KBM-7 (cell line): ENCODE results near the gene OTOG.

Source experiments
- DNase-seq: peaks from one replicate; pipeline ENCODE4 v3.0.0-alpha.2; 2015
- in situ Hi-C: fragments of 300-500 bp; cut with MboI; formaldehyde crosslinking; loops from 2 replicates; pipeline ENCODE4 v1.14.3; 2020; ENCODE audit warnings: low sequenced_read_pairs, low pct_unique_long_range_greater_than_20kb, mixed read lengths

The OTOG gene

GRCh38 chr11:17651061-17651460, 104.0 kb downstream of the OTOG start:
- in situ Hi-C loops = no loop called here
- no peak for DNase-seq

- no peak for DNase-seq
- in situ Hi-C loops = no loop called here
These were observed 104.6 kb downstream of the OTOG start for GRCh38 chr11:17651681-17652080.

- no peak for DNase-seq
- in situ Hi-C loops = no loop called here
These were observed 105.5 kb downstream of the OTOG start for GRCh38 chr11:17652556-17652955.

GRCh38 chr11:17653611-17654010, 106.6 kb downstream of the OTOG start:
- in situ Hi-C loops = no loop called here
- no peak for DNase-seq

- in situ Hi-C loops = no loop called here
- DNase-seq = no peak
These were observed 108.6 kb downstream of the OTOG start for GRCh38 chr11:17655682-17656081.

- in situ Hi-C loops = no loop called here
- DNase-seq = no peak
These were observed 111.2 kb downstream of the OTOG start for GRCh38 chr11:17658211-17658610.

GRCh38 chr11:17668166-17668565, 121.1 kb downstream of the OTOG start:
- in situ Hi-C loops = no loop called here
- no peak for DNase-seq

- in situ Hi-C loops = no loop called here
- no peak for DNase-seq
These were observed 125.4 kb downstream of the OTOG start for GRCh38 chr11:17672469-17672868.

- in situ Hi-C loops = no loop called here
- DNase-seq = no peak
These were observed 126.9 kb downstream of the OTOG start for GRCh38 chr11:17673951-17674350.

GRCh38 chr11:17682848-17683247, 135.8 kb downstream of the OTOG start:
- DNase-seq = no peak
- in situ Hi-C loops = no loop called here

- in situ Hi-C loops = no loop called here
- no peak for DNase-seq
These were observed 136.5 kb downstream of the OTOG start for GRCh38 chr11:17683377-17684161.

- in situ Hi-C loops = no loop called here
- no peak for DNase-seq
These were observed 137.5 kb downstream of the OTOG start for GRCh38 chr11:17684550-17684949.

GRCh38 chr11:17686231-17686980, 139.3 kb downstream of the OTOG start:
- in situ Hi-C loops = no loop called here
- no peak for DNase-seq

- in situ Hi-C loops = no loop called here
- no peak for DNase-seq
These were observed 141.0 kb downstream of the OTOG start for GRCh38 chr11:17687946-17688670.

- in situ Hi-C loops = no loop called here
- no peak for DNase-seq
These were observed 144.5 kb downstream of the OTOG start for GRCh38 chr11:17691550-17691949.

- no peak for DNase-seq
- in situ Hi-C loops = no loop called here
These were observed 144.9 kb downstream of the OTOG start for GRCh38 chr11:17691976-17692375.

- DNase-seq = no peak
- in situ Hi-C loops = no loop called here
These were observed 145.9 kb downstream of the OTOG start for GRCh38 chr11:17692931-17693330.

GRCh38 chr11:17693531-17693930, 146.5 kb downstream of the OTOG start:
- DNase-seq = no peak
- in situ Hi-C loops = no loop called here

- DNase-seq = no peak
- in situ Hi-C loops = no loop called here
These were observed 147.5 kb downstream of the OTOG start for GRCh38 chr11:17694494-17695110.
